HEK293T (cell line): ENCODE measurements around the gene OST4.

Source experiments
- CTCF ChIA-PET: fragments of 350-600 bp; formaldehyde crosslinking; extraction: SDS; loops from one replicate; lab custom pipeline; 2021; ENCODE audit warnings: antibody characterized with exemption, inconsistent platforms; lab: Yijun Ruan, JAX
- POLR2A ChIA-PET: fragments of 350-600 bp; formaldehyde crosslinking; extraction: SDS; loops from one replicate; lab custom pipeline; 2020; ENCODE audit warnings: antibody characterized with exemption, inconsistent platforms; lab: Yijun Ruan, JAX
- DNase-seq: peaks from one replicate; pipeline ENCODE4 v3.0.0; 2012; ENCODE audit warnings: mixed read lengths; ENCODE audit errors: extremely low spot score
- ARNT ChIP-seq: fragments of 450-650 bp; IDR thresholded peaks from 2 replicates; pipeline ENCODE4 v1.6.1; 2017; ENCODE audit warnings: mild to moderate bottlenecking
- BHLHE40 ChIP-seq: fragments of 450-650 bp; IDR thresholded peaks from 2 replicates; pipeline ENCODE4 v1.6.1; 2016; ENCODE audit warnings: mild to moderate bottlenecking, moderate library complexity, borderline replicate concordance
- CTBP1 ChIP-seq: fragments of 450-650 bp; IDR thresholded peaks from 2 replicates; pipeline ENCODE4 v1.6.1; 2016; ENCODE audit warnings: borderline replicate concordance
- ELF4 ChIP-seq: fragments of 450-650 bp; IDR thresholded peaks from 2 replicates; pipeline ENCODE4 v1.6.1; 2017; ENCODE audit warnings: antibody characterized with exemption
- FOXA1 ChIP-seq: fragments of 450-650 bp; IDR thresholded peaks from 2 replicates; pipeline ENCODE4 v1.6.1; 2016; ENCODE audit warnings: mild to moderate bottlenecking
- FOXK2 ChIP-seq: fragments of 450-650 bp; IDR thresholded peaks from 2 replicates; pipeline ENCODE4 v1.6.1; 2016; ENCODE audit warnings: mild to moderate bottlenecking
- FOXM1 ChIP-seq: fragments of 450-650 bp; IDR thresholded peaks from 2 replicates; pipeline ENCODE4 v1.6.1; 2017; ENCODE audit warnings: mild to moderate bottlenecking, borderline replicate concordance
- HDGF ChIP-seq: fragments of 450-650 bp; IDR thresholded peaks from 2 replicates; pipeline ENCODE4 v1.6.1; 2017; ENCODE audit warnings: antibody characterized with exemption, borderline replicate concordance
- L3MBTL2 ChIP-seq: fragments of 450-650 bp; conservative IDR thresholded peaks from 2 replicates; pipeline ENCODE4 v1.6.1; 2016; ENCODE audit warnings: mild to moderate bottlenecking
- LEF1 ChIP-seq: fragments of 450-650 bp; IDR thresholded peaks from 2 replicates; pipeline ENCODE4 v1.6.1; 2017; ENCODE audit warnings: mild to moderate bottlenecking, borderline replicate concordance
- NFRKB ChIP-seq: fragments of 450-650 bp; IDR thresholded peaks from 2 replicates; pipeline ENCODE4 v1.6.1; 2016; ENCODE audit warnings: mild to moderate bottlenecking, moderate library complexity
- SP1 ChIP-seq: fragments of 450-650 bp; IDR thresholded peaks from 2 replicates; pipeline ENCODE4 v1.6.1; 2017
- SUZ12 ChIP-seq: fragments of 450-650 bp; IDR thresholded peaks from 2 replicates; pipeline ENCODE4 v1.6.1; 2016; ENCODE audit warnings: mild to moderate bottlenecking
- TARDBP ChIP-seq: fragments of 450-650 bp; IDR thresholded peaks from 2 replicates; pipeline ENCODE4 v1.6.1; 2016
- ZNF384 ChIP-seq: fragments of 450-650 bp; IDR thresholded peaks from 2 replicates; pipeline ENCODE4 v1.6.1; 2016
- TF ChIP-seq, protein P1 (sequence below): fragments of 450-650 bp; IDR thresholded peaks from 2 replicates; pipeline ENCODE4 v1.6.1; 2016

The OST4 gene

DNA sequence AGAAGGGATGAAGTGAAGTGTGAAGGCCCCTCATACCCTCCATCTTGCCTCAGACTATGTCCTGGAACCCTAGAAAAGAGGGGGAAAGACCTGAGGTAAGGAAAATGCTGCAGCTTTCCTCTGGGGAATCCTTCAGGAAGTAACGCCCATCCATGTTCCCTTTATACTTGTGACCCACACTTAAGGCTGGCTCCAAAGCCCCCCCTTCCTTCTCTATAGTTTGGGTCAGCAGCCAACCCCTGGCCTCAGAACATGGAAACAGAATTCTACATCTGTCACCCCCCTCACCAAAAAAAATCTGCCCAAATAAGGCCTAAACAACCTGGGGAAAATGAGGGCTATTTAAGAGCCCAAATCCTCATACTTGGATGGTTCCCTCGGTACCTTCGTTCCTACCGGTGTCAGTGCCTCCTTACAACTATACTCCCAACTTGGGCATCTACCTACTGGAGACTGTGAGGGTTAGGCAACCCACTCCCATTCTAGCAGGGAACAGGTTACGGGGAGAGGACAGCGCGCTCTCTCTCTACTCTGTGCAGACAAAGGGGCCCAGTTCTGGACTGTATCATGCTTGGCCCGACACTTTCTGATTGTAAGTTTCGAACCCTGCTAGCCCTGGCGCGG lies 689 bp downstream of the OST4 start:
- DNase-seq: no peak
- no peak for TF ChIP-seq SP1
- no peak for TF ChIP-seq FOXK2
- TF ChIP-seq ARNT: no peak
- no peak for TF ChIP-seq L3MBTL2
- no peak for TF ChIP-seq ZNF384
- ChIA-PET CTCF (interaction anchor here (1.1 kb wide), 1 partner anchor 826 kb away, joined by 3 read pairs; the partner anchor contains the start of genes HADHA and HADHB), POLR2A (interaction anchor here (0.8 to 5.2 kb wide), 14 partner anchors 8 to 224 kb away, joined by 3 to 91 read pairs (median 6); partner anchors contain the start of genes AGBL5, KHK, SLC30A3 and TRIM54)

GRCh38 chr2:27069961-27070618 lies 1.4 kb downstream of the OST4 start:
- POLR2A ChIA-PET: interaction anchor here (2.9 to 7.3 kb wide), 4 partner anchors 11 to 18 kb away, joined by 17 to 91 read pairs (median 62); partner anchors contain the start of gene AGBL5
- CTCF ChIA-PET: no interaction called here
- no peak for TF ChIP-seq LEF1
- TF ChIP-seq ZNF384: no peak
- no peak for TF ChIP-seq CTBP1
- TF ChIP-seq L3MBTL2: no peak
- TF ChIP-seq BHLHE40: no peak
- TF ChIP-seq SP1: no peak
- no peak for TF ChIP-seq ELF4
- TF ChIP-seq FOXM1: no peak
- no peak for TF ChIP-seq SUZ12
- DNase-seq: no peak

GRCh38 chr2:27069436-27069835 lies 2.0 kb downstream of the OST4 start:
- TF ChIP-seq ZNF384 (no peak), ARNT (no peak), LEF1 (no peak), FOXM1 (no peak)
- TF ChIP-seq, protein P1, sequence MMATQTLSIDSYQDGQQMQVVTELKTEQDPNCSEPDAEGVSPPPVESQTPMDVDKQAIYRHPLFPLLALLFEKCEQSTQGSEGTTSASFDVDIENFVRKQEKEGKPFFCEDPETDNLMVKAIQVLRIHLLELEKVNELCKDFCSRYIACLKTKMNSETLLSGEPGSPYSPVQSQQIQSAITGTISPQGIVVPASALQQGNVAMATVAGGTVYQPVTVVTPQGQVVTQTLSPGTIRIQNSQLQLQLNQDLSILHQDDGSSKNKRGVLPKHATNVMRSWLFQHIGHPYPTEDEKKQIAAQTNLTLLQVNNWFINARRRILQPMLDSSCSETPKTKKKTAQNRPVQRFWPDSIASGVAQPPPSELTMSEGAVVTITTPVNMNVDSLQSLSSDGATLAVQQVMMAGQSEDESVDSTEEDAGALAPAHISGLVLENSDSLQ: no peak

DNA sequence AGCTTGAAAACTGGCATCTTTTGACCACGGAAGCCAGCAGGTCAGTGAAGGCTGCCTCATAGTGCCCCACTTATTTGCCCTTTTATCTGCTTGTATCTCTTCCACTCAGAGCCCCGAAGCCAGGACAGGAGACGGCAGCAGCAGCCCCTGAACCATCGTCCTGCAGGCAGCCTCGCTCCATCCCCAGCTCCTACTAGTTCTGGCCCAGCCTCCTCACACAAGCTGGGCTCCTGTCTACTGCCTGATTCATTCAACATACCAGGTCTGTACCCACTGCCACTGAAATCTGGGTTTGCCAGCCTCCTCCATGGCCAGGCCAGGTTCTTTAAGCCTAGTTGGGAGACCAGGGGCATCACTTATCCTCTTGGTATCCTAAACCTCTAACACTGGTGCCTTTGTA lies 4.1 kb downstream of the OST4 start:
- CTCF ChIA-PET: interaction anchor here (0.7 kb wide), 1 partner anchor 88 kb away, joined by 6 read pairs; no protein-coding TSS in a partner anchor
- TF ChIP-seq TARDBP (no peak), L3MBTL2 (no peak), CTBP1 (no peak), ELF4 (no peak), FOXA1 (no peak), SP1 (no peak), FOXK2 (no peak), SUZ12 (no peak), HDGF (no peak), ARNT (no peak), FOXM1 (no peak), BHLHE40 (no peak), LEF1 (no peak), ZNF384 (no peak)
- TF ChIP-seq, protein P1: no peak
- POLR2A ChIA-PET: interaction anchor here (1.7 to 7.3 kb wide), 3 partner anchors 14 to 19 kb away, joined by 3 to 47 read pairs (median 5); partner anchors contain the start of genes AGBL5 and KHK
- no peak for DNase-seq

More at GRCh38 chr2:27069436-27069835, 2.0 kb downstream of the OST4 start:
- DNase-seq: no peak
- CTCF ChIA-PET: no interaction called here
- POLR2A ChIA-PET: interaction anchor here (1.0 to 7.3 kb wide), 2 partner anchors 11 to 17 kb away, joined by 3 to 47 read pairs; partner anchors contain the start of gene AGBL5

- no peak for DNase-seq
- ChIA-PET CTCF (interaction anchor here (1.4 kb wide), 1 partner anchor 22 kb away, joined by 5 read pairs; the partner anchor contains the start of gene KHK), POLR2A (interaction anchor here (1.1 to 7.3 kb wide), 2 partner anchors 13 to 16 kb away, joined by 3 to 47 read pairs; partner anchors contain the start of gene AGBL5)
- TF ChIP-seq ZNF384 (no peak), LEF1 (no peak), L3MBTL2 (no peak)
These were observed 6.3 kb downstream of the OST4 start for GRCh38 chr2:27065128-27065527.

DNA sequence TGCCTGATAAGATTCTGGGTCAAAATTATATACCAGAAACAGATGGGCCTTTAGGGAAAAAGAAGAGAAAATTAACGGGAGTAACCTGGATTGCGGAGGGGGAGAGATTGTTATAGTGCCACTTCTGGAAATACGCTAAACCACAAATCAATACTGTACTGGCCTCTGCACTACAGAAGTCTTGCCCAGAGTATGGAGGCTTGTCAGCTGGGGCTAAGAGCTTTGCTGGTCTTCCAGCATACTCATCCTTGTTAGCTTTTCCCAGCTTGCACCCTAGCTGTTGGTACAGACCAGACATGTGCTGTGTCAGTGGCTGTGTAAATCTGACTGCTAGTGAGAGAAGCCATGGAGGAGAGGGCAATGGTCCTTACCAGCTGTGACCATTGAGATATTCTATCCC lies 11.1 kb downstream of the OST4 start:
- POLR2A ChIA-PET: interaction anchor here (2.1 to 2.2 kb wide), 2 partner anchors 9 to 11 kb away, joined by 11 to 17 read pairs; partner anchors contain the start of genes AGBL5 and OST4
- TF ChIP-seq FOXA1 (no peak), SP1 (no peak), SUZ12 (no peak), NFRKB (no peak), CTBP1 (no peak), LEF1 (no peak), ARNT (no peak), HDGF (no peak), ELF4 (no peak), BHLHE40 (no peak), L3MBTL2 (no peak), FOXM1 (no peak), ZNF384 (no peak), FOXK2 (no peak), TARDBP (no peak)
- TF ChIP-seq, protein P1: no peak
- CTCF ChIA-PET: no interaction called here
- no peak for DNase-seq
